Gastrocnemius medialis (tissue), 4 donors: ENCODE results near the gene MRNIP. TPM values are rescaled to one million over a fixed set of nuclear protein-coding genes. Genes with fewer than 3 reads are reported as not detected.

Experiments
- ATAC-seq, 2 donors: fragments of 150-250 bp; one replicate each; pipeline ENCODE4 v1.9.1; 2016
- DNase-seq, 2 donors: peaks; one replicate each; pipeline ENCODE4 v3.0.0-alpha.2; 2019
- H3K27ac ChIP-seq, 4 donors: fragments of 200-600 bp; sonication (generic); 1 replicate in 1 of 4; 2 replicates in 3 of 4; pipeline ENCODE4 v1.5.1; 2016 to 2018; ENCODE audit warnings: mild to moderate bottlenecking in 2 of 4, moderate library complexity in 1 of 4
- H3K27me3 ChIP-seq, 3 donors: fragments of 200-600 bp; sonication (generic) in 2 of 3; 1 replicate in 1 of 3; 2 replicates in 2 of 3; pipeline versions ENCODE4 v1.5.1 to v1.6.0; 2016 to 2019; ENCODE audit warnings: mild to moderate bottlenecking in 1 of 3, moderate library complexity in 1 of 3
- H3K36me3 ChIP-seq, 2 donors: fragments of 200-600 bp; sonication (generic) in 1 of 2; one replicate each; pipeline ENCODE4 v1.5.1; 2017 to 2018
- H3K4me1 ChIP-seq, 2 donors: fragments of 200-600 bp; sonication (generic) in 1 of 2; one replicate each; pipeline ENCODE4 v1.5.1; 2016 to 2017; ENCODE audit warnings: mild to moderate bottlenecking in 2 of 2
- H3K4me3 ChIP-seq, 4 donors: fragments of 200-600 bp; sonication (generic) in 3 of 4; 1 replicate in 1 of 4; 2 replicates in 3 of 4; pipeline ENCODE4 v1.5.1; 2016 to 2019; ENCODE audit warnings: mild to moderate bottlenecking in 2 of 4
- H3K9me3 ChIP-seq, 3 donors: fragments of 200-600 bp; sonication (generic) in 2 of 3; 1 replicate in 1 of 3; 2 replicates in 2 of 3; pipeline ENCODE4 v1.5.1; 2016 to 2019
- CTCF ChIP-seq, 5 experiments: fragments of 450-650 bp in 3 of 5; fragments of 200-600 bp in 2 of 5; sonication (generic) in 2 of 5; IDR thresholded peaks in 4 of 5; conservative IDR thresholded peaks in 1 of 5; 1 replicate in 4 of 5; 2 replicates in 1 of 5; pipeline ENCODE4 v1.5.1; 2016 to 2019; ENCODE audit warnings: antibody characterized with exemption in 5 of 5, mild to moderate bottlenecking in 3 of 5, moderate library complexity in 3 of 5
- POLR2A ChIP-seq, 2 donors: fragments of 450-650 bp; IDR thresholded peaks; one replicate each; pipeline ENCODE4 v1.6.1; 2017; ENCODE audit warnings: antibody characterized with exemption in 2 of 2, mild to moderate bottlenecking in 2 of 2, moderate library complexity in 2 of 2
- in situ Hi-C, 4 donors: fragments of 200-750 bp; cut with MboI; loops; one replicate each; pipeline versions ENCODE4 v1.15.0 to v1.8.0; 2017; ENCODE audit warnings: low sequenced_read_pairs in 4 of 4
- intact Hi-C: fragments of 100-400 bp; cut with DNase I; formaldehyde crosslinking; loops from one replicate; pipeline ENCODE4 v1.15.1; 2023; ENCODE audit warnings: low total_unique reads
- total RNA-seq, 4 donors: library from RNA; depleted of rRNA; stranded (reverse); fragments of >200 nt; gene quantifications; one replicate each; pipeline versions ENCODE4 v1.1.0 to v1.2.3, GENCODE V29; 2016

MRNIP gene
- total RNA-seq, 4 donors from 2014 or later = 2.9 to 16.1 (median 8.3) TPM

- in situ Hi-C loops = loop anchor here in 2 of 4 donors (10.0 to 25.0 kb wide), 2 partner anchors 97 to 185 kb away; partner anchors contain the start of gene MGAT4B (in 1 of the 2)
Measured at GRCh38 chr5:179901915-179902762, 43.5 kb upstream of the MRNIP start.

GRCh38 chr5:179901462-179901861 lies 42.8 kb upstream of the MRNIP start:
- intact Hi-C loops = loop anchor here (2.0 kb wide), 1 partner anchor 15 kb away; no protein-coding TSS in a partner anchor
- TF ChIP-seq POLR2A (IDR thresholded peaks at IDR 0.05) (no peak), CTCF (IDR thresholded peaks at IDR 0.05 in 4 of 5, conservative IDR thresholded peaks at IDR 0.05 in 1 of 5) (no peak)
- in situ Hi-C loops = loop anchor here in 2 of 4 donors (10.0 to 25.0 kb wide), 2 partner anchors 97 to 186 kb away; partner anchors contain the start of gene MGAT4B (in 1 of the 2)
- H3K27ac ChIP-seq = peak overlapping the region; percentile 50 to 81 (median 74)
- peaks cover 0 to 35% of the 10 kb centered on the region in 2 donors for H3K36me3 ChIP-seq
- H3K4me1 ChIP-seq = peaks cover 17 to 31% of the 10 kb centered on the region in 2 donors
- DNase-seq (no peak), ATAC-seq (peak in 1 of 2 donors; percentile 23)
- no peaks in the 10 kb centered on the region for H3K27me3 ChIP-seq
- H3K4me3 ChIP-seq = no peak overlapping the region
- no peaks in the 10 kb centered on the region for H3K9me3 ChIP-seq

More at GRCh38 chr5:179901915-179902762, 43.5 kb upstream of the MRNIP start:
- intact Hi-C loops = loop anchor here (2.0 kb wide), 1 partner anchor 15 kb away; no protein-coding TSS in a partner anchor
- DNase-seq (no peak), ATAC-seq (peak in 1 of 2 donors; percentile 37)
- TF ChIP-seq POLR2A (IDR thresholded peaks at IDR 0.05) (no peak), CTCF (IDR thresholded peaks at IDR 0.05 in 4 of 5, conservative IDR thresholded peaks at IDR 0.05 in 1 of 5) (no peak)
- Histone ChIP-seq H3K36me3 (peaks cover 0 to 34% of the 10 kb centered on the region in 2 donors), H3K9me3 (no peaks in the 10 kb centered on the region), H3K27me3 (no peaks in the 10 kb centered on the region), H3K27ac (peak overlapping the region; percentile 8 to 81 (median 74)), H3K4me1 (peaks cover 24 to 36% of the 10 kb centered on the region in 2 donors), H3K4me3 (no peak overlapping the region)

- Histone ChIP-seq H3K27ac (peak overlapping the region; percentile 50 to 81 (median 74)), H3K4me1 (peaks cover 15 to 25% of the 10 kb centered on the region in 2 donors), H3K27me3 (no peaks in the 10 kb centered on the region), H3K4me3 (peak overlapping the region in 1 of 4 donors; percentile 21), H3K36me3 (peaks cover 0 to 42% of the 10 kb centered on the region in 2 donors), H3K9me3 (no peaks in the 10 kb centered on the region)
- DNase-seq = peak; percentile 50 to 74
- peak; percentile 77 to 78 for ATAC-seq
- in situ Hi-C loops (loop anchor here in 2 of 4 donors (10.0 to 25.0 kb wide), 2 partner anchors 96 to 187 kb away; partner anchors contain the start of gene MGAT4B (in 1 of the 2)), intact Hi-C loops (loop anchor here (2.0 kb wide), 1 partner anchor 14 kb away; no protein-coding TSS in a partner anchor)
- no peak for TF ChIP-seq CTCF (IDR thresholded peaks at IDR 0.05 in 4 of 5, conservative IDR thresholded peaks at IDR 0.05 in 1 of 5)
- no peak for TF ChIP-seq POLR2A (IDR thresholded peaks at IDR 0.05)
Measured at GRCh38 chr5:179900711-179901110, 42.1 kb upstream of the MRNIP start.

DNA sequence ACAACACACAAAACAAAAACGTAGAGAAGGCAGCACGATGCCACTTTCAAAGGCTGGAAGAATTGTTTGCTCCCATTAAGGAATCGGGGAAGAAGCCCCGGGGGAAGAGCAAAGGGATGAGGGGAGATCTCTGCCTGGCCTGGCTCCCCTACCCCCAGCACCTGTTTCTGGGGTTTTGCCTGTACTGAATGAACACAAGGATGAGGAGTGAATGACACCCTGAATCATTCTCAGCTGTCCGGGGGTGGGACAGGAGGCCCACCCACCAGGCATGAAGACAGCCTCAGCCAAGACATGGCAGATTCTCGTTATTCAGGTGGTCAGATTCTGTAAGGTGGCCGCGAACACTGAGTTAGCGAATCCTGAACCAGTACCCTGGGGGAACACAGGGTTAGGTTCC lies 41.6 kb upstream of the MRNIP start:
- in situ Hi-C loops = loop anchor here in 2 of 4 donors (10.0 to 25.0 kb wide), 2 partner anchors 95 to 187 kb away; partner anchors contain the start of gene MGAT4B (in 1 of the 2)
- H3K27ac ChIP-seq = peak overlapping the region; percentile 50 to 81 (median 74)
- peaks cover 0 to 46% of the 10 kb centered on the region in 2 donors for H3K36me3 ChIP-seq
- ATAC-seq (no peak), DNase-seq (no peak)
- H3K4me3 ChIP-seq = no peak overlapping the region
- peaks cover 15 to 25% of the 10 kb centered on the region in 2 donors for H3K4me1 ChIP-seq
- H3K27me3 ChIP-seq = no peaks in the 10 kb centered on the region
- no peak for TF ChIP-seq POLR2A (IDR thresholded peaks at IDR 0.05)
- intact Hi-C loops = loop anchor here (2.0 kb wide), 1 partner anchor 13 kb away; no protein-coding TSS in a partner anchor
- no peaks in the 10 kb centered on the region for H3K9me3 ChIP-seq

- ATAC-seq (no peak), DNase-seq (no peak)
- Histone ChIP-seq H3K9me3 (no peaks in the 10 kb centered on the region), H3K4me1 (peaks cover 7 to 9% of the 10 kb centered on the region in 2 donors), H3K36me3 (peaks cover 0 to 80% of the 10 kb centered on the region in 2 donors), H3K27ac (no peak overlapping the region), H3K4me3 (no peak overlapping the region), H3K27me3 (no peaks in the 10 kb centered on the region)
- no peak for TF ChIP-seq CTCF (IDR thresholded peaks at IDR 0.05 in 4 of 5, conservative IDR thresholded peaks at IDR 0.05 in 1 of 5)
- no peak for TF ChIP-seq POLR2A (IDR thresholded peaks at IDR 0.05)
- in situ Hi-C loops = no loop called here
- intact Hi-C loops = no loop called here
Measured at GRCh38 chr5:179895861-179896260, 37.2 kb upstream of the MRNIP start.
